ENCODE data around the gene MOSPD2. TPM values are rescaled to one million over a fixed set of nuclear protein-coding genes. Genes with fewer than 3 reads are reported as not detected.

The MOSPD2 gene
- total and polyA plus RNA-seq, 11 donors = 1.4 to 14.7 (median 5.2) TPM

- no peak overlapping the region for H3K4me3 ChIP-seq
- TF ChIP-seq POLR2A (IDR thresholded peaks at IDR 0.05) = no peak
- no peak for TF ChIP-seq CTCF (IDR thresholded peaks at IDR 0.05)
- H3K4me1 ChIP-seq = no peaks in the 10 kb centered on the region
- no peaks in the 10 kb centered on the region for H3K9me3 ChIP-seq
- ATAC-seq = no peak
- 82 to 95% (median 91%) methylated on average over 3 of the region's 3 CpGs for WGBS, 4 donors
- peaks cover 0 to 98% (median 48%) of the 10 kb centered on the region in 9 donors for H3K36me3 ChIP-seq
- H3K27me3 ChIP-seq = no peaks in the 10 kb centered on the region
- DNase-seq = no peak
- intact Hi-C loops (cut with DNase I) = no loop called here
- no peak overlapping the region for H3K27ac ChIP-seq
These were observed 42.4 kb downstream of the MOSPD2 start for GRCh38 chrX:14915596-14915995.

GRCh38 chrX:14916017-14916674 lies 42.9 kb downstream of the MOSPD2 start:
- intact Hi-C loops (cut with DNase I) = no loop called here
- 62 to 80% (median 70%) methylated on average over 3 of the region's 3 CpGs for WGBS, 4 donors
- no peak overlapping the region for H3K4me3 ChIP-seq

DNA sequence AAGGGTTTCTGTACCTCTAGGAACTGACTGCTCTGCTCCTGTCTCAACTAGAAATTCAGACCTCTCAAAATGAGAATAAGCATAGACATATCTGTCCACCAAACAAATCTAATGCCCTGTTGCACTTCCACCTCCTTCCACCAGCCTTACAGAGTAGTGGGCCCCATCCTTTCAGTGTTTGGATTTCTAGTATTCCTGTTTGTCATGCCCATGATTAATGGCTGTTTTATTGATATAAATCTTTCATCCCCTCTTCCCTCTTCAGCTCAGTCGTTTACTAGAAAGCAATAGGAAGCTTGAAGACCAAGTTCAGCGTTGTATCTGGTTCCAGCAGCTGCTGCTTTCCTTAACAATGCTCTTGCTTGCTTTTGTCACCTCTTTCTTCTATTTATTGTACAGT lies 46.2 kb downstream of the MOSPD2 start:
- 50 to 71% (median 64%) methylated on average over 2 of the region's 2 CpGs for WGBS, 4 donors
- no peaks in the 10 kb centered on the region for H3K27me3 ChIP-seq
- no peaks in the 10 kb centered on the region for H3K9me3 ChIP-seq
- no peak overlapping the region for H3K4me3 ChIP-seq
- H3K36me3 ChIP-seq = peaks cover 0 to 61% (median 23%) of the 10 kb centered on the region in 9 donors
- intact Hi-C loops (cut with DNase I) = no loop called here
- DNase-seq (no peak), ATAC-seq (no peak)
- no peaks in the 10 kb centered on the region for H3K4me1 ChIP-seq
- no peak overlapping the region for H3K27ac ChIP-seq
- TF ChIP-seq CTCF (IDR thresholded peaks at IDR 0.05) (no peak), POLR2A (IDR thresholded peaks at IDR 0.05) (no peak)

More at GRCh38 chrX:14916017-14916674, 42.9 kb downstream of the MOSPD2 start:
- peaks cover 0 to 93% (median 46%) of the 10 kb centered on the region in 9 donors for H3K36me3 ChIP-seq
- no peaks in the 10 kb centered on the region for H3K9me3 ChIP-seq
- H3K4me1 ChIP-seq = no peaks in the 10 kb centered on the region
- no peak overlapping the region for H3K27ac ChIP-seq
- no peak for TF ChIP-seq POLR2A (IDR thresholded peaks at IDR 0.05)
- no peak for TF ChIP-seq CTCF (IDR thresholded peaks at IDR 0.05)
- no peak for ATAC-seq
- H3K27me3 ChIP-seq = no peaks in the 10 kb centered on the region
- DNase-seq = no peak

- no peak for ATAC-seq
- no peak for TF ChIP-seq POLR2A (IDR thresholded peaks at IDR 0.05)
- no peak for TF ChIP-seq CTCF (IDR thresholded peaks at IDR 0.05)
- intact Hi-C loops (cut with DNase I) = loop anchor here in 2 of 10 donors (10.0 kb wide), 1 partner anchor 45 kb away; the partner anchor contains the start of genes FANCB (in 2 of the 2) and MOSPD2 (in 2 of the 2)
- H3K4me1 ChIP-seq = no peaks in the 10 kb centered on the region
- H3K9me3 ChIP-seq = no peaks in the 10 kb centered on the region
- no peak for DNase-seq
- no peaks in the 10 kb centered on the region for H3K27me3 ChIP-seq
- 83 to 94% (median 89%) methylated on average over 2 of the region's 2 CpGs for WGBS, 4 donors
- no peak overlapping the region for H3K27ac ChIP-seq
- no peak overlapping the region for H3K4me3 ChIP-seq
- peaks cover 0 to 53% (median 16%) of the 10 kb centered on the region in 9 donors for H3K36me3 ChIP-seq
These were observed 47.0 kb downstream of the MOSPD2 start for GRCh38 chrX:14920196-14920595.
